ENCODE results near the gene UGDH. TPM values are rescaled to one million over a fixed set of nuclear protein-coding genes. Genes with fewer than 3 reads are reported as not detected.
A peak's percentile ranks its signal among the peaks of the same experiment; 100 is the strongest.
"Not testable (repeated sequence)": the region's sequence is repeated elsewhere in the genome, so short reads cannot be mapped to it uniquely, and the experiment has no call there.

The UGDH gene
- total RNA-seq, 4 donors from 2014 or later, result 36.4 to 192 (median 48.9) TPM

DNA sequence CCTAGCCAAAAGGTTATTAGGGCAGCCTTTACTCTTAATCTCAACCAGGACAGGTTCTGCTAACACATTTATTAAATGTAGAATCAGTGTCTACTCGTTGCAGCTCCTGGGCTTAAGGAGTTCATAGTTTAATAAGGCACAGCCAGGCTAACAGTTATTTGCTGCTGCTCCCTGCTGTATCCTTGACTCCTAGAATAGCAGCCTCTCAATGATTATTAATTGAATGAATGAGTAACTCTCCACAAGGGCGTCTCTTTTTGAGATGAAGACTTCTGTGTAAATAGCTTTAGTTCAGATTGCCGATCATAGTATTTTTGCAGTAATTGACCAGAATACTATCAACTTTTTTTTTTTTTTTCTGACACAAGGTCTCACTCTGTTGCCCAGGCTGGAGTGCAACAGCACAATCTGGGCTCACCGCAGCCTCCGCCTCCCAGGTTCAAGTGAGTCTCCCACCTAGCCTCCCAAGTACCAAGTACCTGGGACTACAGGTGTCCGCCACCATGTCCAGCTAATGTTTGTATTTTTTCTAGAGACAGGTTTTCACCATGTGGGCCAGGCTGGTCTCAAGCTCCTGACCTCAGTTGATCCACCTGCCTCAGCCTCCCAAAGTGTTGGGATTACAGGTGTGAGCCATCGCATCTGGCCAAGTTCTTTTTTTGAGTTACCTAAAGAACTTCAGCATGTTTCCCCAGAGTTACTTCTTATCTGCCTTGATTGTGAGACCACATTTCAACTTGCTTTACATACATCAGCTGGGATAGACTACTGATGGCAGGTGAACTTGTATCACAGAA, 2.9 kb downstream of the UGDH start:
- Histone ChIP-seq H3K36me3 (no peaks in the 10 kb centered on the region), H3K9me3 (no peaks in the 10 kb centered on the region), H3K4me3 (no peak overlapping the region), H3K27me3 (no peaks in the 10 kb centered on the region), H3K4me1 (peaks cover 0 to 1% of the 10 kb centered on the region in 2 donors), H3K27ac (no peak overlapping the region)
- TF ChIP-seq, protein P1, sequence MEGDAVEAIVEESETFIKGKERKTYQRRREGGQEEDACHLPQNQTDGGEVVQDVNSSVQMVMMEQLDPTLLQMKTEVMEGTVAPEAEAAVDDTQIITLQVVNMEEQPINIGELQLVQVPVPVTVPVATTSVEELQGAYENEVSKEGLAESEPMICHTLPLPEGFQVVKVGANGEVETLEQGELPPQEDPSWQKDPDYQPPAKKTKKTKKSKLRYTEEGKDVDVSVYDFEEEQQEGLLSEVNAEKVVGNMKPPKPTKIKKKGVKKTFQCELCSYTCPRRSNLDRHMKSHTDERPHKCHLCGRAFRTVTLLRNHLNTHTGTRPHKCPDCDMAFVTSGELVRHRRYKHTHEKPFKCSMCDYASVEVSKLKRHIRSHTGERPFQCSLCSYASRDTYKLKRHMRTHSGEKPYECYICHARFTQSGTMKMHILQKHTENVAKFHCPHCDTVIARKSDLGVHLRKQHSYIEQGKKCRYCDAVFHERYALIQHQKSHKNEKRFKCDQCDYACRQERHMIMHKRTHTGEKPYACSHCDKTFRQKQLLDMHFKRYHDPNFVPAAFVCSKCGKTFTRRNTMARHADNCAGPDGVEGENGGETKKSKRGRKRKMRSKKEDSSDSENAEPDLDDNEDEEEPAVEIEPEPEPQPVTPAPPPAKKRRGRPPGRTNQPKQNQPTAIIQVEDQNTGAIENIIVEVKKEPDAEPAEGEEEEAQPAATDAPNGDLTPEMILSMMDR (IDR thresholded peaks at IDR 0.05), result no peak
- TF ChIP-seq POLR2A (IDR thresholded peaks at IDR 0.05), result no peak
- DNase-seq, result no peak
- intact Hi-C loops (cut with DNase I; ENCODE audit: low total_unique reads), result loop anchor here (10.0 kb wide), 1 partner anchor 170 kb away; the partner anchor contains the start of gene UBE2K

DNA sequence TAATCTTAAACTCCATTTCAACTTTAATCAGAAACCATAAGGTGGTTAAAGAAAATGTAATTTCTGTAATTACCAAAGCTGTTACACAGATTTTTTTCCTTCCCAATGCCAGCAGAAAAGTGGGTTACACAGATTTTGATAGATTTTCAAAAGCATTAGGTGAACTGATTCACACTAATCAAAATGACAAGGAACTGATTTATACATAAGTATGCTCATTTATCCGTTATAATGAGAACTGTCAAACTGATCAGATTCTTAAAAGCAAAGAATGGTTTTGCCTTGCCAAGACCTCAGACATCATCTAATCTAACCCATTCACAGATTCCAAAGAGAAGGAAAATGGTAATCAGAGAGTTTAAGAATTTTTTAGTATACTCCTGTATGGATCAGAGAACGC, 5.2 kb downstream of the UGDH start:
- Histone ChIP-seq H3K4me1 (no peaks in the 10 kb centered on the region), H3K27me3 (no peaks in the 10 kb centered on the region), H3K4me3 (no peak overlapping the region), H3K27ac (peak overlapping the region in 1 of 2 donors; percentile 10), H3K9me3 (no peaks in the 10 kb centered on the region), H3K36me3 (no peaks in the 10 kb centered on the region)
- intact Hi-C loops (cut with DNase I; ENCODE audit: low total_unique reads), result loop anchor here (10.0 kb wide), 1 partner anchor 173 kb away; the partner anchor contains the start of gene UBE2K
- no peak for DNase-seq
- TF ChIP-seq, protein P1 (IDR thresholded peaks at IDR 0.05), result no peak
- TF ChIP-seq POLR2A (IDR thresholded peaks at IDR 0.05), result no peak

DNA sequence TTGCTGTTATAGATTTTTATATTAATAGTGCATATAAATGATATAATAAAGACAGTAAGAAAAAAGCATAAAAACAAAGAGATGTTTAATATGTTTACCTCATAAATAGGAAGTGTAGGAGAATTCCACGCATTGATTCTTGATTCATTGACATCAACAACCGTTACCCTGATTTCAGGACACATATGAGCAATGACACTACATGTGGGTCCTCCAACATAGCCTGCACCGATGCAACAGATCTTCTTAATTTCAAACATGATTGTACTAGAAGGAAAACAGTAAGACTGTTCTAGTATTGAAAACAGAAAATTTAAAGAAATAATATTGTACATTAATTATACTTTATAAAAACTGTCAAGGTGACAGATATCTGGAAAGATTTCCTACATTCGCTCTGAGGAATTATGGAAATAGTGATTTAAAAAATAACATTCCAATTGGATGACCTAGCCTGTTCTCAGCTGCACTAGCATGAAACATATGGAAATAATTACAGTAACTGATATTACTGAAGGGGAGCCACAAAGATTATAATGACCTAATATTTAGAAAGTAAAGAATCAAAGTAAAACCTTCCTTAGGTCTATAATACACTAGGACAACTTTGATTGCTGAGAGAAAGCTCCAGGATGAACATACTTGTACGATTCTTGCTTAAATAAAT, 5.9 kb downstream of the UGDH start:
- H3K27ac ChIP-seq, result peak overlapping the region in 1 of 2 donors; percentile 10
- intact Hi-C loops (cut with DNase I; ENCODE audit: low total_unique reads), result loop anchor here (10.0 kb wide), 1 partner anchor 173 kb away; the partner anchor contains the start of gene UBE2K

DNA sequence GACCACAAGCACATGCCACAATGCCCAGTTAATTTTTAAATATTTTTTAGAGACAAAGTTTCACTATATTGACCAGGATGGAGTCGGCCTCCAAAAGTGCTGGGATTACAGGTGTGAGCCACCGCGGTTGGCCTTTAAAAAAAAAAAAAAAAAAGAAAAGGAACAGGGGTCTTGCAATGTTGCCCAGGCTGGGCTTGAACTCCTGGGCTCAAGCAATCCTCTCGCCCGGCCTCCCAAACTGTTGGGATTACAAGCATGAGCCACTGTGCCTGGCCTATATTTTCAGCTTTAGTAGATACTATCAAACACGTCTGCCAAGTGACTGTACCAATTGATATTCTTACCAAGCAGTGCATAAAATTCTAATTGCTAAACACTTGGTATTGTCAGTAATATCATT, 8.8 kb downstream of the UGDH start:
- TF ChIP-seq POLR2A (IDR thresholded peaks at IDR 0.05), result no peak
- TF ChIP-seq, protein P1 (IDR thresholded peaks at IDR 0.05), result no peak
- no peak overlapping the region for H3K27ac ChIP-seq
- no peaks in the 10 kb centered on the region for H3K4me1 ChIP-seq
- H3K4me3 ChIP-seq, result no peak overlapping the region
- no peaks in the 10 kb centered on the region for H3K27me3 ChIP-seq
- intact Hi-C loops (cut with DNase I; ENCODE audit: low total_unique reads), result no loop called here
- no peaks in the 10 kb centered on the region for H3K36me3 ChIP-seq
- no peaks in the 10 kb centered on the region for H3K9me3 ChIP-seq
- DNase-seq, result no peak

More for the DNA sequence above, 5.9 kb downstream of the UGDH start:
- H3K4me1 ChIP-seq, result no peaks in the 10 kb centered on the region
- no peak for DNase-seq
- H3K4me3 ChIP-seq, result no peak overlapping the region
- H3K9me3 ChIP-seq, result no peaks in the 10 kb centered on the region
- H3K27me3 ChIP-seq, result no peaks in the 10 kb centered on the region
- no peaks in the 10 kb centered on the region for H3K36me3 ChIP-seq
- TF ChIP-seq, protein P1 (IDR thresholded peaks at IDR 0.05), result no peak

DNA sequence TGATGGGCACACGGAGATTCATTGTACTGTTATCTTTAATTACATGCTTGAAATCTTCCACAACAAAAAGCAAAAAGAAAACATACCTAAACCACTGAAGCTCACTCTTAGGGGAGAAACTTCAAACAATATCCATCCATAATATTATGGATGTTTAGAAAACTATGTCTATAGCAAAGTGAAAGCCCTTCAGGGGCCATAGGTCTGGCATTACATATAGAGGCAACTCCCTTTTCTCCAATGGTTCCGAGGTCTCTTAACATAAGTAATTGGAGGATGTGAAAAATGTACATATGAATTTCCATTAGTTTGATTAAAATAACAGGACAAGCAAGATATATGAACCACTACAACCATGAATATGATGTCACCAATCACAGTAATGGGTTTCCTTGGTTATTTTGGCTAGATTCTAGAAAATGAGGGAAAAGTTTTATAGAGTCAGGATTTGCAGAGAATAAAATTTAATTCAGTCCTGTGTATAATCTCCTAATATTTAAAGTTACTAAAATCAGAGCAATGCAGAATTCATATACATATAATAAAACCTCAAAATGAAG, 10.8 kb downstream of the UGDH start:
- no peaks in the 10 kb centered on the region for H3K4me1 ChIP-seq
- intact Hi-C loops (cut with DNase I; ENCODE audit: low total_unique reads), result no loop called here
- H3K27me3 ChIP-seq, result no peaks in the 10 kb centered on the region
- H3K4me3 ChIP-seq, result no peak overlapping the region
- H3K9me3 ChIP-seq, result no peaks in the 10 kb centered on the region
- no peaks in the 10 kb centered on the region for H3K36me3 ChIP-seq
- no peak for DNase-seq
- H3K27ac ChIP-seq, result no peak overlapping the region
- no peak for TF ChIP-seq POLR2A (IDR thresholded peaks at IDR 0.05)
- TF ChIP-seq, protein P1 (IDR thresholded peaks at IDR 0.05), result no peak

DNA sequence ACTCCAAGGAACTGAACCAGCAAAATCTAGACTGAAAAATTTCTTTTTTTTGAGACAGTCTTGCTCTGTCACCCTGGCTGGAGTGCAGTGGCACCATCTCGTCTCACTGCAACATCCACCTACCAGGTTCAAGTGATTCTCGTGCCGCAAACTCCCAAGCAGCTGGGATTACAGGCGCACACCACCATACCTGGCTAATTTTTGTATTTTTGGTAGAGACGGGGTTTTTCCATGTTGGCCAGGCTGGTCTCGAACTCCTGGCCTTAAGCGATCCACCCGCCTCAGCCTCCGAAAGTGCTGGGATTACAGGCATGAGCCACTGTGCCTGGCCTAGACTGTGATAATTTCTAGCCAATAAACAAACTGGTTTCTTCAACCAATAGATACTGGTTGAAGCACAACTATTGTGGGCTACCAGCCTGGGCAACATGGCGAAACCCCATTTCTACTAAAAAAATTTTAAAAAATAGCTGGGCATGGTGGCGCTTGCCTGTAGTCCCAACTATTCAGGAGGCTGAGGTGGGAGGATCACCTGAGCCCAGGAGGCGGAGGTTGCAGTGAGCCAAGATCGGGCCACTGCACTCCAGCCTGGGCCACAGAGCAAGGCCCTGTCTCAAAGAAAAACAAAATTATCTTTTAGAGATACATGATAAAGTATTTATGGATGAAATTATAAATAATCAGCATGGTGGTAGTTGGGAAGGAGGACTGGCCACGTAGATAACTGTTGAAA, 11.4 kb downstream of the UGDH start:
- H3K4me1 ChIP-seq; H3K36me3 ChIP-seq; H3K27ac ChIP-seq; H3K4me3 ChIP-seq; H3K9me3 ChIP-seq; intact Hi-C loops (cut with DNase I; ENCODE audit: low total_unique reads); DNase-seq; H3K27me3 ChIP-seq: not testable (repeated sequence)
